ENCODE results near the gene DBR1.
"Not testable (repeated sequence)": the region's sequence is repeated elsewhere in the genome, so short reads cannot be mapped to it uniquely, and the experiment has no call there.

The DBR1 gene

DNA sequence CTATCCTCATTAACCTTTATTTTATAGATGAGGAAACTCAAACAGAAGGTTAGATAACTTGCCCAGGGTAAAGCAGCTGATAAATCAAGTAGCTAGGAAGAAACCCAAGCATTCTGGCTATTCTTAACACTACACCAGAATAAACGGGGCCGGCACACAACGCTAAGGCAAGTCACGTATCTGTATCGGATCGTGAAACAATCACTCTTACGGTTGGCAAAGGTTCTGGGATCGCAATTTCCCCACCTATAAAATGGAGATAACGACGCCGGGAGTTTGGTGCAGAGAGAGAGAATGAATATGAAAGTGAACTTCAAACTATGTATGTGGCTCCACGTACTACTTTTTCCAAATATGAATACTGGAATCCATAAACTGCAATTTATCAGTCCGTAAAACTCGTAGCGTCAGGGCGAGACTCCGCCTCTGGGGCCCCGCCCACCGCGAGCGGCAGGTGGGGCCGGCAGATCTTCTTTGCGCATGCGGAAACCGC, 12.1 kb upstream of the DBR1 start:
- DNase-seq (ENCODE audit: low read depth), result peak; percentile 89

DNA sequence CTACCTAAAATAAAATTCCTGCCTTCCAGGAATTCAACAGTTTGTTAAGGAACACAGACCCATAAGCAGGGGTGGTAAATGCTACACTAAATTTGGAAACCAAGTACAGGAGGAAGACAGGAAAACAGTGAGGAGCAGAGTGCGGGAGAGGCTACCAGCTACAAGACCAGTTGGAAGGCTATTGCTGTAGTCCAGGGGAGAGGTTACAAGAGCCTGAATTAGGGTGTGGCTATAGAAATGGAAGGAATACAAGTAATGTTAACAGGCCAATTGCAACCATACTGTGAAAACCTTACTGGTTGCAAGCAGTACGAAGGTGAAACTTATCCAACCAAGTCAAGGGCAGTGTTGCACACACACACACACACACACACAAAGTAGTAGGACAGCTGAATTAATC, 11.5 kb upstream of the DBR1 start:
- no peak for DNase-seq (ENCODE audit: low read depth)

DNA sequence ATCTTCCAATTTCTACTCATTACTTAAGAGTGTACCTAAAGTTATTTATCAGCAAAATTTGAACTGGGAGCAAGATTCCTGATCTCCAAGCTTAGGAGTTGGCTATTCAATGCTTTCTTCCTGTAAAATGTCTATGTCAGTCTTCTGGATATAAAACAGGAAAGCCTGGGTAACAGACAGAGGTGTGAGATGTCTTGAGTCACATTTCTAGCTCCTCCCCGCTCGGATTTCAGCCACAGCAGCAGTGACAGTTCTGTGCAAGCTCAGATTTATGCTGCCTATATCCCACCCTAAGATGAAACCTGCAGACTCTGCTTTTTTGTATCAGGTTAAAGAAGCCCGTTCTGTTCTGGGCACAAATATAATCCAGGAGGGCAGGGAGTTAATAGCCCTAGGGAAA, 10.3 kb upstream of the DBR1 start:
- DNase-seq (ENCODE audit: low read depth), result peak; percentile 22

GRCh38 chr3:138180375-138181029, 5.8 kb upstream of the DBR1 start:
- peak; percentile 45 for DNase-seq (ENCODE audit: low read depth)

DNA sequence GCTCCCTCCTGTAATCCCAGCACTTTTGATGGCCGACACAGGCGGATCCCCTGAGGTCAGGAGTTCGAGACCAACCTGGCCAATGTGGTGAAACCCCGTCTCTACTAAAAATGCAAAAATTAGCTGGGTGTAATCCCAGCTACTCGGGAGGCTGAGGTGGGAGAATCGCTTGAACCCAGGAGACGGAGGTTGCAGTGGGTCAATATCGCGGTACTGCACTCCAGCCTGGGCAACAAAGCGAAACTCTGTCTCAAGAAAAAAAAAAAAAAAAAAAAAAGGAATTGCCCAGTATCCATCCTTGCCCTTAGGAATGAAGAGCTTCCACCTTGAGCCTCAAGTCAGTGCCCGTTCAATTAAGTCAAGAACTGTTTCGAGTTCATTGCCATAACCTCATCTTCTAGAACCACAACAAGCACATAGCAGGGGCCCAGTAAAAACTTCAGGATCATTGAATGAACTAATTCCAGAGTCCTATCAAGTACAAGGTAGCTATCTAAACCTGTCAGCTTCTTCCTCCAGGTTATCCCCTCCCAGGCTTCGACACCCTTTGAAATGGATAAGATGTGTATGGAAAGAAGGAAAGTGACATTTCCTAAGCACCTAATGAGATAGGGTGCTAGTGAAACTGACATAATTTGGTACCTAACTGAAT, 826 bp downstream of the DBR1 start:
- peak; percentile 4 for DNase-seq (ENCODE audit: low read depth)

GRCh38 chr3:138172625-138173024, 2.1 kb downstream of the DBR1 start:
- no peak for DNase-seq (ENCODE audit: low read depth)

DNA sequence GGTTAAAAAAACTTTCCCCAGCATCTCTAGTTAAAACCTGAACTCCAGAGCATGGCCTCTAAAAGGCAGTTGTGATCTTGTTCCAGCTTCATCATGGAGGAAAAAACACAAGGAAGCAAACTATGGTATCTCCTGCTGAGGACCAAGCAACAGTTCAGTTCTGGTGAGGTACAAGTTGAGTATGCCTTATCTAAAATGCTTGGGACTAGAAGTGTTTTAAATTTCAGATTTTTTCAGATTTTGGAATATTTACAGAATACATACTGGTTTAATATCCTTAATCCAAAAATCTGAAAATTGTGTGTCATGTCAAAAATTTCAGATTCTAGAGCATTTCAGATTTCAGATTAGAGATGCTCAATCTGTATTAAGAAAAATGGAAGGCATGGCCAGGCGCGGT, 9.7 kb downstream of the DBR1 start:
- DNase-seq (ENCODE audit: low read depth), result no peak

- DNase-seq (ENCODE audit: low read depth), result no peak
Measured at GRCh38 chr3:138157743-138158142, 17.0 kb downstream of the DBR1 start.

GRCh38 chr3:138154534-138154933, 20.2 kb downstream of the DBR1 start:
- no peak for DNase-seq (ENCODE audit: low read depth)

DNA sequence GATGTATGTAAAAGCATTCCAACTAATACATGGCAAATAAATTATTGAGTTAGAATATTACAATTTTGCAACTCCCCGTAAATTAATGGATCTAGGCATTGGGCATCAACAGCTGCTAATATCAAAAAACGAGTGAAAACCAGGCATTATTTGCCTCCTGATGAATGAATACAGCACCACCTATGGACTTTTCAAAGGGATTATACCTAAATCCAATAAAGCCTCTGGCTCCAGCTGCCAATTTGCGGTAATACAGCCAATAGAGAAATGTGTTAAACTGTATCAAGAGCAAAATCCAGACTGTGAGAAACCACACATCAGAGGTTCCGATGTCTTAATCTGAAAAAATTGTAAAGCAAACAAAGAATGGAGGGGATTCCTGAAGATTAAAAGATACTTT, 26.2 kb downstream of the DBR1 start:
- DNase-seq (ENCODE audit: low read depth), result no peak

- not testable (repeated sequence) for DNase-seq (ENCODE audit: low read depth)
Measured at GRCh38 chr3:138142181-138142580, 32.5 kb downstream of the DBR1 start.

DNA sequence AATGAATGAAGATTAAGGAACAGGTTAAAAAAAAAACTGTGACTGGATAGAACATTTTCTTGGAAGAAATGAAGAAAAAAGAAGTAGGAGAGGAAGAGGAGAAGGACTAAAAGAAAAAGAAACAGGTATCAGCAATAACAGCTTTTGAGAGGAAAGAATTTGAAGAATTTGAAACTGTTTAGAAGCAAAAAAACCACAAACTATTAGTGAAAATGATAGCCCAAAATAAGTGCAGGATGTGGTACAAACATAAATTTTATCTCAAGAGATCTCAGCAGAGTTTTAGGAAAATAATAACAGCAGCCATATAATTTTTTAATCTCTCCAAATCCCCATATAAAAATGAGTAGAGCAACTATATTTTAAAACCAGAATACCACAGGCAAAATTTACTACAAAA, 33.8 kb downstream of the DBR1 start:
- DNase-seq (ENCODE audit: low read depth), result peak; percentile 25

DNA sequence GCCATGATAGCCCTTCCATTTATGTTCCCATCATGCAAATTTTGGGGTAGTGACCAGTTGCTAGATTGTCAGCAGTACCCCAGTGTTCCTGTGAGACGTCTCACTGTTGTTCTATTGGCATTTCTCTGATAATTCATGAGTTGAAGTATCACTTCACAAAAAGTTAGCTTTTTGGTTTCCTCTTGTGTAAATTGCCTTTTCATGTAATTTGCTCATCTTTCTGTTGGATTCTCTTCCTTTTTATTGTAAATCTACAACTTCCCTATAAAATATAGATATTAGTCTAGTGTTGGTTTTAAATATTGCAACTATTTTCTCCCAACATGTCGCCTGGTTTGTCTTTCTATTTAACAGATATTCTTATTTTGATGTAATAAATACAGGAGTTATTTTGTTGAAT, 35.0 kb downstream of the DBR1 start:
- no peak for DNase-seq (ENCODE audit: low read depth)

- no peak for DNase-seq (ENCODE audit: low read depth)
Measured at GRCh38 chr3:138137861-138138260, 36.9 kb downstream of the DBR1 start.

DNA sequence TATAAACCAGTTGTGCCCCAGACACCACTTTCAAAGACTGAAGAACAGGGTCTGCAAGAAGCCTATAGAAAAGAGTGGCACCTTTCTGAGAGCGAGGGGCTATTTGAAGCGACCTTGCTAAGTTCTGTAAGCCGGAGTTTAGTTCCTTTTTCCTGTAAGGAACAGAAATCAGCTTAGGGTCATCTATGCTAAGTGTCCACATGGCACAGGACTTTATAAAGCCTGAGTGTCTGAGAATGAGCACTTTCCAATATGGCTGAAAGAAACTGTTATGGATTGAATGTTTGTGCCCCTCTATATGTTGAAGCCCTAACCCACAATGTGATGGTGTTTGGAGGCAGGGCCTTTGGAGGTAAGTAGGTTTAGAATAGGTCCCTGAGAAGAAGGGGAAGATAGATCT, 38.5 kb downstream of the DBR1 start:
- no peak for DNase-seq (ENCODE audit: low read depth)

GRCh38 chr3:138135833-138136194, 38.9 kb downstream of the DBR1 start:
- no peak for DNase-seq (ENCODE audit: low read depth)

- DNase-seq (ENCODE audit: low read depth), result no peak
Measured at GRCh38 chr3:138135146-138135832, 39.4 kb downstream of the DBR1 start.

GRCh38 chr3:138132239-138132638, 42.5 kb downstream of the DBR1 start, which contains the start of gene A4GNT:
TSS of gene A4GNT (minus strand) at chr3:138132390. CDS start at chr3:138131256, 1,134 bp downstream.
- no peak for DNase-seq (ENCODE audit: low read depth)

DNA sequence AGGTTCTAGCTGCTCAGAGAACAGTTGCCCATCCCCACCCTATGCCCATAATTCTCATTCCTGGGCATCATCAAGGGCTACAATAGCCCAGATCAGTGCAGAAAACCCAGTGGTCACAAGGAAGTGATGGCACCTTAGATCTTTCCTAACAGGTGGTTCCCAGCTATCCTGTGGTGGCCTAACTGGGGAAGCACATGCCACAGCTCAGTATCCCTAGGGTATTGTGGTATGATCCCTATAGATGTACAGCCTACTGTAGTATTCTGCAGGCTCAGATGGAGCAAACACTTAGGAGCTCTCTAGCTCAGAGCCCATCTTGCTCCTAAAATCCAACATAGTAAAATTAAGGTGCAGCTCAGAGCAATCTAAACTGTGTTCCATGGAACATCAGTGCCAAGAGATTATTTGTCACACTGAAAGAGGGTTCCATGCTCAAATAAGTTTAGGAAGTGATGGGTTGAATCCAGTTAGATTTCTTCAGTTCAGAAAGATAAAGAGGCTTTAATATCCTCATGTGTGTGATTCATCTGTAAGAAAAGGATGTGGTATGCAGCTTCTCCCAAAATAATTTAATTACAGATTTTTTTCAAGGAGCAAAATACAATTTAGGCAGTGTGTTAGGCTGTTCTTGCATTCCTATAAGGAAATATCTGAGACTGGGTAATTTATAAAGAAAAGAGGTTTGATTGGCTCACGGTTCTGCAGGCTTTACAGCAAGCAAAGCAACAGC, 46.9 kb downstream of the DBR1 start:
- DNase-seq (ENCODE audit: low read depth), result peak; percentile 11

- peak; percentile 80 for DNase-seq (ENCODE audit: low read depth)
Measured at GRCh38 chr3:138125548-138126221, 49.0 kb downstream of the DBR1 start.

- DNase-seq (ENCODE audit: low read depth), result peak; percentile 61
Measured at GRCh38 chr3:138124706-138125355, 49.9 kb downstream of the DBR1 start.
